Measurements from ENCODE around the gene RAD23A.

The RAD23A gene

DNA sequence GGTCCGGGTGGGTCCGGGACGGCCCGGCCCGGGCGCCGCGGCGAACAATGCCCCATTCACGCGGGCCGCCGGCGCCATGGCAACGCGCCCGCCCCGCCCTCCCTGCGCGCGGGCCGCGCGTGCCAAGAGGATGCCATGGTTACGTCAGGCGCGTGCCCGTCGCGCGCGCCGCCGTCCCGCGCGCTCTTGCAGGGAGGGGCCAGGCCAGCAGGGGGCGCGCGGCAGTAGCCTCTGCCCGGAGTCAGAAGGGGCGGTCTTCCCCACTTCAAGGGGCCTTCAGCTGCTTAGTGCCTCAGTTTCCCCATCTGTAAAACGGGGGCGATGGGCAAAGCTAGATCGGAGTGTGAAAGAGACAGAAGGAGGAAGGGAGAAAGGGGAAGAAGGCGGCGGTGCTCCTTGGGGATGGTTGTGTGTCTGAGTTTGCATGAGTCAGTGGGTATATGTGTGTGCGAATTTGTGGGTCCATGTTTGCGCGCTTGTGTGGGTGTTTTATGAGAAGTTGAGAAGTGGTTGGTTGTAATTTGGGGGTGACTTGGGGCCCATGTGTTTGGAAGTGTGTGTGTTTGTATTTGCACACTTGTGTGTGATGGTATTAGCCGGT is 38.0 kb downstream of the RAD23A start:
- in situ Hi-C loops (cut with MboI; ENCODE audit: low sequenced_read_pairs), result loop anchor here (25.0 kb wide), 1 partner anchor 604 kb away; no protein-coding TSS in a partner anchor

DNA sequence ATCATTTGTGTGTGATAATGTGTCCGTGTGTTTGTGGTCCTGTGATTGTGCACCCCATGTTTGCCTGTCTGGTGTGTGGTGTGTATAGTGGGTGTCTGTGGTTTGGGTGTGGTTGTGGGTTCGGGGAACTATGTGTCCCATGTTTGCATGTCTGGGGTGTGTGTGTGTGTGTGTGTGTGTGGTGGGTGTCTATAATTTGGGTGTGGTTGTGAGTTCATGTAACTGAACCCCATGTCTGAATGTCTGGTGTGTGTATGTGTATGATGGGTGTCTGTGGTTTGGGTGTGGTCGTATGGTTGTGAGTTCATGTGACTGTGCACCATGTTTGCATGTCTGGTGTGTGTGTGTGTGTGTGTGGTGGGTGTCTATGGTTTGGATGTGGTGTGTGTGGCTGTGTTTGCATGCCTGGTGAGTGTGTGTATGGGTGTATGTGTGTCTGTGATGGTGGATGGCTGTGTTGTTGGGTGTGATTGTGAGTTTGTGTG is 38.5 kb downstream of the RAD23A start:
- in situ Hi-C loops (cut with MboI; ENCODE audit: low sequenced_read_pairs), result loop anchor here (25.0 kb wide), 1 partner anchor 603 kb away; no protein-coding TSS in a partner anchor

DNA sequence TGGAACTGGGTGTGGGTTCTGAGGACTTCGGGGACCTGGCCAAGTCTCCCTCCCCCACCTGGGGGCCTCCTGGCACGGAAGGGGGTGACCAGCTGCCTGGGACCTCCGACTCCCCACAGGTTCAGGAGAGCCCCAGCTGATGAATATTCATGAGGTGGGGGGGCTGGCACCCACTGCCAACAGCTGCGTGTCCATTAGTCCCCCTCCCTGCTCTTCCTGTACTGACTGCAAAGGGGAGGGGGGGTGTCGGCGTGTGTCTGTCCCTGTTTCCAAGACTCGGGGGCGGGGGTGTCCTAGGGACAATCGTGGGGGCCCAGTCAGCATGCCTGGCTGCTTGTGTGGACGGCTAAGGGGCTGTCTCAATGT is 39.0 kb downstream of the RAD23A start:
- in situ Hi-C loops (cut with MboI; ENCODE audit: low sequenced_read_pairs), result loop anchor here (25.0 kb wide), 1 partner anchor 603 kb away; no protein-coding TSS in a partner anchor

DNA sequence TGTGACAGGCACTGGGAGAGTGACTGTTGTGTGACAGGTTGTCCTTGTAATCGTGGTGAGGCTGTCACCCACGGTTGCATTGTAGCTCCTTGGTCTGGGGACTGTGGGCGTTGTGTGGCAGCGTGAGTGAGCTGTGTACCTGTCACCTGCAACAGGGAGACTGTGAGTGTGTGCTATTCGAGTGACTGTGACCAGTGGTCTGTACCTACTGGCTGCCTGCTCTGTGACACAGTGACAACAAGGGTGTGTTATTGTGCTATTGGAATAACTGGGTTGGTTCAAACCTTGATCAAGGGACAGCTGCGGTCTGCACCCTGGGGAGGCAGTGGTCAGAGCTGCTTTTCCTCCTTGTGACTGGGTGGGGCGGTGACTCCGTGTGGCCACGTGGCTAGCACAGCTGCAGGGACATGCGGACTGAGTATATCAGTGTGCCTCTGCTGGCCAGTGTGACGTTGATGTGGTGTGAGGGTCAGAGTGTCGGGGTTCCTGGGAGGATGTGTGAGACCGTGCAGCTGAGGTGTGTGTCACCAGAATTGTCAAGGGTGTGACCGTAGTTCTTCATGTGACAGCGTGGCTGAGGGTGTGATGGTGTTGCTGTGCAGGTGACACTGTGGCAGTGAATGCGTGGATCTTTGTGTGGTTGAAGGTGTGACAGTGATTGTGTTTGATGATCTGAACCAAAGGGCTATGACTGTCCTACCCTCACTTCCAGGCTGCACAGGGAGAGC is 39.6 kb downstream of the RAD23A start:
- in situ Hi-C loops (cut with MboI; ENCODE audit: low sequenced_read_pairs), result loop anchor here (25.0 kb wide), 1 partner anchor 602 kb away; no protein-coding TSS in a partner anchor

DNA sequence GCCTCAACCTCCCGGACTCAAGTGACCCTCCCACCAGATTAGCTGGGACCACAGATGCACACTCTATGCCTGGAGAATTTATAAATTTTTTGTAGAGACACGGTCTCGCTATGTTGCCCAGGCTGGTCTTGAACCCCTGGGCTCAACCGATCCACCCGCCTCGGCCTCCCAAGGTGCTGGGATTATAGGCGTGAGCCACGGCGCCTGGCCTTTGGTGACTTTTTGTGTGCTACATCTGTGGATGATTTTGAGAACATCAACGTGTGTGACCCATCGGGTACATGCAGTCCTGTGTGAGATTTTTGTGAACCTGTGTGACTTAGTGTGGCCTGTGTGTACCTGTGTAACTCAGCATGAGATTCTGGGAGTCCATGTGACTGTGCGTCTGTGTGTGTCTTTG is 41.1 kb downstream of the RAD23A start:
- in situ Hi-C loops (cut with MboI; ENCODE audit: low sequenced_read_pairs), result loop anchor here (25.0 kb wide), 1 partner anchor 601 kb away; no protein-coding TSS in a partner anchor

GRCh38 chr19:12987190-12987589 is 41.5 kb downstream of the RAD23A start:
- in situ Hi-C loops (cut with MboI; ENCODE audit: low sequenced_read_pairs), result loop anchor here (25.0 kb wide), 1 partner anchor 600 kb away; no protein-coding TSS in a partner anchor

- in situ Hi-C loops (cut with MboI; ENCODE audit: low sequenced_read_pairs), result loop anchor here (25.0 kb wide), 1 partner anchor 600 kb away; no protein-coding TSS in a partner anchor
Measured at GRCh38 chr19:12987781-12988180, 42.1 kb downstream of the RAD23A start.

- in situ Hi-C loops (cut with MboI; ENCODE audit: low sequenced_read_pairs), result loop anchor here (25.0 kb wide), 1 partner anchor 597 kb away; no protein-coding TSS in a partner anchor
Measured at GRCh38 chr19:12990431-12990830, 44.8 kb downstream of the RAD23A start.

GRCh38 chr19:12990853-12991252 is 45.2 kb downstream of the RAD23A start:
- in situ Hi-C loops (cut with MboI; ENCODE audit: low sequenced_read_pairs), result loop anchor here (25.0 kb wide), 1 partner anchor 596 kb away; no protein-coding TSS in a partner anchor

GRCh38 chr19:12991296-12991695 is 45.6 kb downstream of the RAD23A start:
- in situ Hi-C loops (cut with MboI; ENCODE audit: low sequenced_read_pairs), result loop anchor here (25.0 kb wide), 1 partner anchor 596 kb away; no protein-coding TSS in a partner anchor

GRCh38 chr19:12992729-12993128 is 47.1 kb downstream of the RAD23A start:
- in situ Hi-C loops (cut with MboI; ENCODE audit: low sequenced_read_pairs), result loop anchor here (25.0 kb wide), 1 partner anchor 595 kb away; no protein-coding TSS in a partner anchor

DNA sequence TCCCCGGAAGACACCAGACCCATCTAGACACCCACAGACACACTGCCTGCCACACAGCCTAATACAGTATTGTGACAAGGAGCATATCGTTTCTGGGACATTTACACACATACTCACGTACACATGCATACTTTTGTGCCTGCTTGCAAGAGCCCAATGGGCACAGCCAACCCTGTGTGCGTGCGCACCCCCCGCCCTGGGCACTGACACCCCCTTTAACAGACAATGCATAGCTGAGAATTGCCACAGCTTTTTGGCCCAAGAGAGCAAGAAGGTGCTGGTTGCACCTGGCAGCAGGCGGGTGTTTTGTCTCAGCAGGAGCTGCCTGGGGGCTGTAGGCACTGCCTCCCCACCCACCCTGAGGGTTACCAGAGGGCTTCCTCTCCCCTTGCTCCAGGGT is 47.9 kb downstream of the RAD23A start:
- in situ Hi-C loops (cut with MboI; ENCODE audit: low sequenced_read_pairs), result loop anchor here (25.0 kb wide), 1 partner anchor 594 kb away; no protein-coding TSS in a partner anchor

DNA sequence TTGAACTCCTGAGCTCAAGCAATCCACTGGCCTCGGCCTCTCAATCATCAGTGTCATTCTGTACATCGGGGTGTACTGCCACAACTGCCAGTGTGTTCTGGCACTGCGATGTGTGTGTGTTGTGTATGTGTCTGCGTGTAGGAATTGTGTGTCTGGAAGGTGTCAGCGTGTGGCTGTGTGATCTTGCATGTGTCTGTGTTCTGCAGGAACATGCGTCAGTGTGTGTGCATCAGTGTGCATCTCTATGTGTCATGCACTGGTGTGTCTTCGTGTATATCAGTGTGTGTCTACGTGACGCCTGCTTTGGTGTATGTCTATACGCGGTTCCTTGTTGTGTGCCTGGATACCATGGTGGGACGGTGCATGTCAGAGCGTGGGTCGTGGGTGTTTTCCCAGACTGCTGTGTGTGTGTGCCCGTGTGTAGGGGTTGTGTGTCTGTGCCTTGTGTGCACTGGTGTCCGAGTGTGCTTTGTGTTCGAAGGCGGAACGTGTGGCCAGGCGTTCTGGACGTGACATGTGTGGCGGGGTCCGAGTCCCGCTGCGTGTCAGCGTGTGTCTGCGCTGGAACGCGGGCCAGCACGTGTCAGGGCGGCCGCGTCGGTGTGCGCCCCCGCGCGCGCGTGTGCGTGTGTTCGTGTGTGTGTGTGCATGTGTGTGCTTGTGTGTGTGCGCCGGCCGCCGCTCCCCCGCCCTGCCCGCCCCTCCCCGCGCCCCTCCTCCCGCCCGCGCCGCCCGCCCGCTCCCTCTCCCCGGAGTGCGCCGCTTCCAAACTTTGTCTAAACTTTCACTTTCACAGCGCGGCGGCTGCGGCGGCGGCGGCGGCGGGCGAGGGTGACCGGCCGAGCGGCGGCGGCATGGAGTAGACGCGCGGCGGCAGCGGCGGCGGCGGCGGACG is 49.3 kb downstream of the RAD23A start, which contains the start of gene NFIX:
TSS of gene NFIX (plus strand) at position 775 of the 895 bp plus-strand sequence. CDS start 363 bp downstream, outside the sequence.
- in situ Hi-C loops (cut with MboI; ENCODE audit: low sequenced_read_pairs), result loop anchor here (25.0 kb wide), 1 partner anchor 592 kb away; no protein-coding TSS in a partner anchor

DNA sequence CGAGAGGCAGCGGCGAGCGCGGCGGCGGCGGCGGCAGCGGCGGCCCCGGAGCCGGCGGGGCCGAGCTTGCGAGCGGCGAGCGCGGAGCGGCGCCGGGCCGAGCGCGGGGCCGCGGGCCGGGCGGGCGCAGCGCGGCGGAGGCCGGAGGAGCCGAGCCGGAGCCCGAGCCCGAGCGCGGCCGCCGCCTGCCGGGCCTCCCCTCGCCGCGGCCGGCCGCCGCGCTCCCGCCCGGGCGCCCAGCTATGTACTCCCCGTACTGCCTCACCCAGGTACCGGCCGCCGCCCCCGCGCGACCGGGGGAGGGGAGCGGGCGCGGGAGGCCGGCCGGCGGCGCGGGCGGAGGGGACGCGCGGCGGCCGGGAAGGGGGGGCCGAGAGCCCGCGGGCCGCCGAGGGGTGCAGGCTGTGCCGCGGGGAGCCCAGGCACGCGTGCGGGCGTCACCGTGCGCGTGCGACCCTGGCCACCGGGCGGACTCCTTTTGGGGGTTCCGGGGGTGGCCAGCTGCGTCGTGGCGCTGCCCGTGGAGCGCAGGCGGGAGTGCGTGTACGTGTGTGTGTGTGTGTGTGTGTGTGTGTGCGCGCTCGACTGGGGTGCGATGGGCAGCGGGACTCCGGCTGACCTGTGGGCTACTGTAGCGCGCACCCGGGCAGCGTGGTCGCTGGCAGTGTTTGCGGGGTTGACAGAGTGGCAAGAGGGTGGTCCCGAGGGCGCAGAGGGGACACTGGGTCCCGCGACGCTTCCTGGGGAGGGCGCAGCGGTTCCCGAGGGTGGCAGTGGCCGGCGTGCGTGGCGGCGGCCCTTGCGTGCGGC is 50.1 kb downstream of the RAD23A start:
- in situ Hi-C loops (cut with MboI; ENCODE audit: low sequenced_read_pairs), result loop anchor here (25.0 kb wide), 1 partner anchor 592 kb away; no protein-coding TSS in a partner anchor

DNA sequence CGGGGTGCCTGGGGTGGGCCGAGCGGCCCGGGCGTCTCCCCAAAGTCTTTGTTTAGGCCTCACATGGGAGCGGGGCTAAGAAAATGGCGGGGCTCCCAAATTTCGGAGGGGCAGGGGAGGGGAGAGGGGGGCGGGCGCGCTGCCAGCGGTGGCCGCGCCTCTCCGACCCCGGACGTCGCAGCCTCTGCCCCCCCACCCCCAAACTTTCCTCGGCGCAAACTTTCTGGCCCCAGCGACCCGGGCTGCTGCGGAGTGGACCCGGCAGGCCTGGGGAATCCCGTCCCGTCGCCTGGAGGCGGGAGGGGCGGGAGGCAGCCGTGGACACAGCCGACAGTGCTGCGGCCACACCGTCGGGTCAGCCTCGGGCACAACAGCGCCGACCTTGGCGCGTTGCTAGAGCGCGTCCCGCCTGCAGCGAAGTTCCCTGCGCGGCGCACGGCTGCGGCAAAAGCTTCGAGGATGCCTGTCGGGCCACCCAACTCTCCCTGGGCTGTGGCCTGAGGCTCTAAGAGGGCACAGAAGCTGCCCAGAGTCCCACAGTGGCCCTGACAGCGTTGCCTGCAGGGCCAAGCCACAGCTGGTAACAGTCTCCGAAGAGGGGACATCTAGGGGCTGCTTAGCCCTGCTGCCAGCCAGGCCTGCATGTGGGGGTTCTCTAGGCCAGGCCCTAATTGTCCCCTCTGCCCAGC is 50.9 kb downstream of the RAD23A start:
- in situ Hi-C loops (cut with MboI; ENCODE audit: low sequenced_read_pairs), result loop anchor here (25.0 kb wide), 1 partner anchor 591 kb away; no protein-coding TSS in a partner anchor

DNA sequence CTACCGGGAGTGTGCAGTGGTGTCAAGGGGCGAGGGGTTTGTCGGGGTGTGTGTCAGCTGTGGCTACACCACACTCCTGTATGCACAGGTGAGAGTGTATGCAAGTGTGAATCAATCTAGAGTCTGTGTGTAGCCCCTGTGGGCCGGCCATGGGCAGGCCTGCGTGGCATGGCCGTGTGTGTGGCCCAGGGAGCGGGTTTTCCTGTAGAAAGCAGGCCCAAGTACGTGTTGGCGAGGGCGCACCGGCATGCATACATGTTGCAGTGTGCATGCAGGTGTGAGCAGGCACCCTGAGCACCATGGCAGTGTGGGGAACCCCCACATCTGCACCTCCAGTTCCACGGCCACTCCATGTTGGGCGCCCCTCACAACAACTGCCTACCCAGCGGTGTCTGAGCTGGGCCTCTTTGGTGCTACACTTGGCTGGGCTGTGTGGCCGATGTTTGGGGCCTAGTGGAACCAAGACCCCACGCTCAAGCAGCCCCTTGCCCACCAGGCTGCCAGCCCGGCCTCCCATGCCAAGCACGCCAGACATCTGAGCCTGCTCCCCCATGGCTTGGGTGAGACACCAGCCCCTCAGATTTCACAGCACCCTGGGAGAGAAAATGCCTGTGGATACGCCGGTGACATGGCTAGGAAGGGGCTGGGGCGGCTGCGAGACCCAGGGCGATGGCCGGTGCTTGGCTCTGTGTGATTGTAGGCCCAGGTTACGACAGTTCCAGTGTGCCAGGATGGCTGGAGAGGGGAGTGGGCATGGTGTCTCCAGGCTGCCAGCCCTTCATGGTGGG is 51.7 kb downstream of the RAD23A start:
- in situ Hi-C loops (cut with MboI; ENCODE audit: low sequenced_read_pairs), result loop anchor here (25.0 kb wide), 1 partner anchor 590 kb away; no protein-coding TSS in a partner anchor

DNA sequence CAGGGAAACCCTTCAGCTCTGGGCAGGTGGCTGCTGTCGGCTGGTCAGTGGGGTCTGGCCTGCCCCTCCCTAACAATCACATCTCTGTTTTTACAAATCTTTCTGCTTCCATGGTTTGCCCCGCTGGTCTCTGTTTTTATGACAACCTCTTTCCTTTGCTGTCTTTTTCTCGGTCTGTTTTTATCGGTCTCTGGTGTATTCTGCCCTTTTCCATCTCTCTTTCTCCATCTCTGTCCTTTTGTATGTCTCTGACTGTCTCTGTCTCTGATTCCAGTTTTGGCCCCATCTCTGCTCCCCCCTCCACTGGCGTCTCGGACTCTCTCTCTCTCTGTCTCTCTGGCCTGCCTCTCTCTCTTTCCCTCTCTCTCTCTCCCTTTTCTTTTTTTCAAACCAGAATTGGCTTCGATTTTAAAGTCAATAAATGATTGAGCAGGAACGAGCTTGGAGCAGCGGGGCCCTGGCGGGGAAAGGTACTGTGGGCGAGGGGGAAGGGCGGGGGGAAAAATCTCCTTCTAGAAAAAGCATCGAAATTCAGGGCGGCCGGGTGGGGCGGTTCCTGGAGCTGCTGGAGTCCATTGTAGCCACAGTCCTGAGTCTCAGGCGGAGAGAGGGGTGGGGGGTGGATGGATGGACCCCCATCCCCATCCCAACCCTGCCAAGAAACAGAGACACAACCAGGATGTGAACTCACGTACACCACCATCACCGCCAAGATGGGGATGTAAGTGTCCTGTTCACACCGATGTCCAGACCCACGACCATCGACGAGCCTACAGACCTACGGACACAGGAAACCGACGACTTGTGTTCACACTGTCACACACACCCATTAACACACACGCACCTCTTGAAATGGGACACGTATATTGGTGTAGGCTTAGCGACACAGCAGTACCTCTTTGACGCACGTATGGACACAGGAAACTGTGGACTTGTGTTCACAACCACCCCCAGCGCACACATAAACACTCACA is 52.6 kb downstream of the RAD23A start:
- in situ Hi-C loops (cut with MboI; ENCODE audit: low sequenced_read_pairs), result loop anchor here (25.0 kb wide), 1 partner anchor 589 kb away; no protein-coding TSS in a partner anchor
